Measurements from ENCODE around the gene UFSP2. TPM values are rescaled to one million over a fixed set of nuclear protein-coding genes. Genes with fewer than 3 reads are reported as not detected.

Gene UFSP2
- polyA plus RNA-seq, 1 donor (not counting 4 experiments of a cell fraction or from before 2014, with no cell fraction given), result 41.7 TPM

DNA sequence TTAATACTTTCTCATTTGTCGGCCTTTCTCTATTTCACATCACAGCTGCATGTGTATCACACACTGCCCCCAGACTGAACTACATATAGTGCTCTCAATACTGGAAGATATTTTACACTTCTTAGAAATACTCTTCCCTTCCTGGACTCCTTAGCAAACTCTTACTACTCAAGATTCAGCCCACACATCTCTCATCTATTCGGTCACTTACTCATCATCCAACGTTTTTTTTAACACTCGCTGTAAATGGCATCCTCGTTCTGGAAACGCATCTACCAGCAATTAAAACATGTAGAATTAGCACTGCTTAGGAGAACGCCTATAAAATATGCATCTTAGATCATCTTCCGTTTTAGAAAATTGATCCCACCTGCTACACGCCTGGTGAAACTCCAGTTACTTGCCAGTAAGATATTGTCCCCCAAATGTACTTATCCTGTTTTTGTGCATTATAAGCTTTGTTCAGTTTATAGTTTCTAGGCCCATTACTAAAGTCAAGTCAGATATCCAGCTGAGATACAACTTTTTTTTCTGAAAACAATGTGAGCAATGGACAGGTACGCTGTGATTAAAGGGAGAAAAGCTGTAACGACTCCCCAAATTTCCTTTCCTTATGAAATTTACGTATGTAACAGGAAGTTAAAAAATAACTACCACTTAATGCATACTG, 31.1 kb downstream of the UFSP2 start:
- no peaks in the 10 kb centered on the region for H3K9me1 ChIP-seq (ENCODE audit: control insufficient read depth, extremely low read depth, insufficient read depth, low read length)
- H3K4me3 ChIP-seq (ENCODE audit: control insufficient read depth in 2 of 3, extremely low read depth in 1 of 3, insufficient read depth in 2 of 3, low read depth in 1 of 3, low read length in 3 of 3), result peak overlapping the region; percentile 61 to 87 (median 80)
- DNase-seq (ENCODE audit: low read depth, low spot score), result no peak
- H3K9ac ChIP-seq (ENCODE audit: control insufficient read depth, extremely low read depth, insufficient read depth, low read length), result peak overlapping the region; percentile 91
- peak overlapping the region; percentile 93 for H3K27ac ChIP-seq (ENCODE audit: control insufficient read depth, insufficient read depth, low read length)
- H4K20me1 ChIP-seq (ENCODE audit: control insufficient read depth, extremely low read depth, insufficient read depth, low read length), result no peaks in the 10 kb centered on the region
- H3K4me2 ChIP-seq (ENCODE audit: control insufficient read depth, extremely low read depth, insufficient read depth, low read depth, low read length), result peak overlapping the region; percentile 87
- no peaks in the 10 kb centered on the region for H3K9me3 ChIP-seq (ENCODE audit: control insufficient read depth, low read depth, low read length)
- dilution Hi-C loops (cut with MboI; ENCODE audit: extremely low pct_ligation_motif_present, low sequenced_read_pairs), result no loop called here
- no peaks in the 10 kb centered on the region for H3K79me2 ChIP-seq (ENCODE audit: control insufficient read depth, insufficient read depth, low read length)
- FAIRE-seq, result peak; percentile 39
- TF ChIP-seq, protein P1, sequence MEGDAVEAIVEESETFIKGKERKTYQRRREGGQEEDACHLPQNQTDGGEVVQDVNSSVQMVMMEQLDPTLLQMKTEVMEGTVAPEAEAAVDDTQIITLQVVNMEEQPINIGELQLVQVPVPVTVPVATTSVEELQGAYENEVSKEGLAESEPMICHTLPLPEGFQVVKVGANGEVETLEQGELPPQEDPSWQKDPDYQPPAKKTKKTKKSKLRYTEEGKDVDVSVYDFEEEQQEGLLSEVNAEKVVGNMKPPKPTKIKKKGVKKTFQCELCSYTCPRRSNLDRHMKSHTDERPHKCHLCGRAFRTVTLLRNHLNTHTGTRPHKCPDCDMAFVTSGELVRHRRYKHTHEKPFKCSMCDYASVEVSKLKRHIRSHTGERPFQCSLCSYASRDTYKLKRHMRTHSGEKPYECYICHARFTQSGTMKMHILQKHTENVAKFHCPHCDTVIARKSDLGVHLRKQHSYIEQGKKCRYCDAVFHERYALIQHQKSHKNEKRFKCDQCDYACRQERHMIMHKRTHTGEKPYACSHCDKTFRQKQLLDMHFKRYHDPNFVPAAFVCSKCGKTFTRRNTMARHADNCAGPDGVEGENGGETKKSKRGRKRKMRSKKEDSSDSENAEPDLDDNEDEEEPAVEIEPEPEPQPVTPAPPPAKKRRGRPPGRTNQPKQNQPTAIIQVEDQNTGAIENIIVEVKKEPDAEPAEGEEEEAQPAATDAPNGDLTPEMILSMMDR (optimal IDR thresholded peaks at IDR 0.05 in 1 of 3, IDR thresholded peaks at IDR 0.05 in 1 of 3, conservative IDR thresholded peaks at IDR 0.05 in 1 of 3; ENCODE audit: extremely low read depth in 1 of 3, insufficient read depth in 2 of 3, low read length in 3 of 3), result no peak
- no peak for TF ChIP-seq EZH2 (IDR thresholded peaks at IDR 0.05; ENCODE audit: low read length)
- H3K27me3 ChIP-seq (ENCODE audit: control insufficient read depth, extremely low read depth, insufficient read depth, low read length), result no peaks in the 10 kb centered on the region
- H2AFZ ChIP-seq (ENCODE audit: control insufficient read depth, low read length), result peak overlapping the region; percentile 41
- H3K36me3 ChIP-seq (ENCODE audit: control insufficient read depth in 2 of 2, extremely low read depth in 1 of 2, insufficient read depth in 2 of 2, low read length in 2 of 2), result no peaks in the 10 kb centered on the region
- H3K4me1 ChIP-seq (ENCODE audit: control insufficient read depth, extremely low read depth, insufficient read depth, low read length), result peaks cover 19% of the 10 kb centered on the region

DNA sequence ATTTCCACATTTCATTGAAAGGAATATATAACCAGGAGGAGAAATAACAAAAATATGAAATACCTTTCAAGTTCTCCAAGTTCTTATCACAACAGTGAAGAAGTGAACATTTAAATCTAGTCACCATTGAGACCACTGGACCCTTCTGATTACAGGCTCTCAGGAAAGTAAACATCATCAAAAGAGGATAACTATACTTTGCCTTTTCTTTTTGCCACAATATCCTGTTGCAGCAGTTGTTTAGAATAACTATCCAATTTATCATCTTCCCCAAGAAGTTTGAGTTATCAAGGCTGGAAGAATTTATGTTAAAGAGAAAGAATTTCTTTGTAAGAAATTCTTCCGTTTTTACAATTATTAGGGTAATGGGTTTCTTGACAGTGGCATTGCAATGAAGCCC, 33.6 kb downstream of the UFSP2 start:
- FAIRE-seq, result no peak
- H3K36me3 ChIP-seq (ENCODE audit: control insufficient read depth in 2 of 2, extremely low read depth in 1 of 2, insufficient read depth in 2 of 2, low read length in 2 of 2), result no peaks in the 10 kb centered on the region
- H3K4me2 ChIP-seq (ENCODE audit: control insufficient read depth, extremely low read depth, insufficient read depth, low read depth, low read length), result no peak overlapping the region
- dilution Hi-C loops (cut with MboI; ENCODE audit: extremely low pct_ligation_motif_present, low sequenced_read_pairs), result no loop called here
- TF ChIP-seq, protein P1 (optimal IDR thresholded peaks at IDR 0.05 in 1 of 3, IDR thresholded peaks at IDR 0.05 in 1 of 3, conservative IDR thresholded peaks at IDR 0.05 in 1 of 3; ENCODE audit: extremely low read depth in 1 of 3, insufficient read depth in 2 of 3, low read length in 3 of 3), result no peak
- TF ChIP-seq EZH2 (IDR thresholded peaks at IDR 0.05; ENCODE audit: low read length), result no peak
- no peak overlapping the region for H3K27ac ChIP-seq (ENCODE audit: control insufficient read depth, insufficient read depth, low read length)
- no peak for DNase-seq (ENCODE audit: low read depth, low spot score)
- H2AFZ ChIP-seq (ENCODE audit: control insufficient read depth, low read length), result no peak overlapping the region
- H3K4me1 ChIP-seq (ENCODE audit: control insufficient read depth, extremely low read depth, insufficient read depth, low read length), result peaks cover 15% of the 10 kb centered on the region
- H3K9me3 ChIP-seq (ENCODE audit: control insufficient read depth, low read depth, low read length), result no peaks in the 10 kb centered on the region
- no peak overlapping the region for H3K9ac ChIP-seq (ENCODE audit: control insufficient read depth, extremely low read depth, insufficient read depth, low read length)
- no peaks in the 10 kb centered on the region for H3K79me2 ChIP-seq (ENCODE audit: control insufficient read depth, insufficient read depth, low read length)
- H3K4me3 ChIP-seq (ENCODE audit: control insufficient read depth in 2 of 3, extremely low read depth in 1 of 3, insufficient read depth in 2 of 3, low read depth in 1 of 3, low read length in 3 of 3), result no peak overlapping the region
- H4K20me1 ChIP-seq (ENCODE audit: control insufficient read depth, extremely low read depth, insufficient read depth, low read length), result no peaks in the 10 kb centered on the region
- H3K27me3 ChIP-seq (ENCODE audit: control insufficient read depth, extremely low read depth, insufficient read depth, low read length), result no peaks in the 10 kb centered on the region
- no peaks in the 10 kb centered on the region for H3K9me1 ChIP-seq (ENCODE audit: control insufficient read depth, extremely low read depth, insufficient read depth, low read length)

Measured in keratinocyte (primary cell).